Kidney (tissue), 14 donors: ENCODE data around the gene KCNRG. TPM values are rescaled to one million over a fixed set of nuclear protein-coding genes. Genes with fewer than 3 reads are reported as not detected.

ENCODE experiments used
- DNase-seq, 5 donors: peaks; one replicate each; pipeline ENCODE4 v3.0.0-alpha.2; 2013 to 2020
- FAIRE-seq: peaks from 2 replicates; lab custom pipeline; 2012; peaks lifted over from hg19 to GRCh38; lab: Jason Lieb, UNC
- H3K27ac ChIP-seq, 2 donors: one replicate each; pipeline ENCODE4 v1.7.0; 2013; ENCODE audit warnings: low read depth in 2 of 2, low read length in 2 of 2, inconsistent platforms in 1 of 2
- H3K27me3 ChIP-seq: one replicate; pipeline ENCODE4 v1.7.1; 2013; ENCODE audit warnings: low read length, inconsistent platforms; ENCODE audit not compliant: control insufficient read depth, insufficient read depth
- H3K36me3 ChIP-seq, 3 donors: one replicate each; pipeline versions ENCODE4 v1.7.0 to v1.7.1; 2013; ENCODE audit warnings: low read length in 3 of 3, control low read depth in 1 of 3, inconsistent platforms in 1 of 3; ENCODE audit not compliant: insufficient read depth in 3 of 3, control insufficient read depth in 2 of 3
- H3K4me1 ChIP-seq, 3 donors: one replicate each; pipeline versions ENCODE4 v1.7.0 to v1.7.1; 2013; ENCODE audit warnings: low read length in 3 of 3, inconsistent platforms in 1 of 3, low read depth in 1 of 3; ENCODE audit not compliant: control insufficient read depth in 2 of 3, insufficient read depth in 2 of 3
- H3K4me3 ChIP-seq, 3 donors: one replicate each; pipeline versions ENCODE4 v1.7.0 to v1.8.1; 2013; ENCODE audit warnings: low read length in 3 of 3, control low read depth in 1 of 3, inconsistent platforms in 1 of 3
- H3K9ac ChIP-seq, 3 donors: one replicate each; pipeline versions ENCODE4 v1.7.0 to v1.7.1; 2013; ENCODE audit warnings: low read length in 3 of 3, control low read depth in 1 of 3, inconsistent platforms in 1 of 3
- H3K9me3 ChIP-seq, 3 donors: one replicate each; pipeline versions ENCODE4 v1.7.0 to v1.7.1; 2013; ENCODE audit warnings: low read length in 3 of 3, control low read depth in 1 of 3, inconsistent platforms in 1 of 3; ENCODE audit not compliant: control insufficient read depth in 2 of 3, insufficient read depth in 1 of 3
- intact Hi-C: fragments of 100-400 bp; cut with DNase I; formaldehyde crosslinking; loops from one replicate; pipeline ENCODE4 v1.11.1; 2022
- polyA plus RNA-seq: library from polyadenylated mRNA; stranded (reverse); fragments of 350-450 nt; fragmentation: Illumina TruSeq; extraction: RNeasy Lipid Tissue Mini Kit (QIAGEN cat#74804); gene quantifications from one replicate; pipeline ENCODE4 v1.2.3, GENCODE V29; 2014; ENCODE audit warnings: low read depth, low replicate concordance; ENCODE audit not compliant: insufficient read depth
- total RNA-seq: library from RNA; stranded (reverse); fragmentation: NEBNext Ultra II Directional; extraction: Animal tissue kit (Norgen Biotek cat#: 25700); gene quantifications from one replicate; pipeline ENCODE4 v1.2.1, GENCODE V29; 2021
- TF ChIP-seq, protein P1 (sequence below): IDR thresholded peaks from 3 replicates; pipeline ENCODE4 v1.5.1; 2012; ENCODE audit warnings: mild to moderate bottlenecking, moderate library complexity, borderline replicate concordance; ENCODE audit not compliant: insufficient read depth; ENCODE audit errors: extremely low read depth
- donor health status: control.
- donor health status: control.
- donor health status: control.
- donor health status: control.
- donor health status: control.
- donor health status: DM: yes; HTN: yes; CAD: no.
- donor health status: Normal renal cell carcinoma (clear cell type).

Gene KCNRG
- total and polyA plus RNA-seq, 2 donors from 2014 or later = 0.34 to 0.69 TPM

DNA sequence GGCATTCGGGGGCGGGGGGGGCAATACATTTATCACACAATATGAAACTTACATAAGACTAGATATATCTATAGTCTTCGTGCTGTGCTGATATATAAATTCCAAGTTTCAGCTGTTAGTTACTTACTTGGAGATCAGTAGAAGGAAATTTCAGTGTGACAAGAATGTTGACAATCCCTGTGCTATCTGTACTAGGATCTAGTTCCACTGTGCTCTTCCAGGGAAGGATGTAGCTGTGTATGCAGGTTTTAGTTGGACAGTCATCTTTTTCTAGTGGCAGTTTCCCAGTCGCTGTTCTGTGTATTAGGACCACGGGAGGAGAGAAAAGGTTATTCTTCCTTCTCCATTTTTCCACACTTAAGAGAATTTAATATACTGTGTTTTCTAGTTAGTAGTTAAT lies 21.6 kb upstream of the KCNRG start:
- FAIRE-seq (no peak), DNase-seq (no peak)
- Histone ChIP-seq H3K9me3 (no peaks in the 10 kb centered on the region), H3K27me3 (no peaks in the 10 kb centered on the region), H3K9ac (no peak overlapping the region), H3K4me1 (peaks cover 3 to 9% (median 8%) of the 10 kb centered on the region in 3 donors), H3K36me3 (peaks cover 0 to 5% (median 2%) of the 10 kb centered on the region in 3 donors), H3K27ac (no peak overlapping the region), H3K4me3 (no peak overlapping the region)
- intact Hi-C loops = no loop called here
- TF ChIP-seq, protein P1, sequence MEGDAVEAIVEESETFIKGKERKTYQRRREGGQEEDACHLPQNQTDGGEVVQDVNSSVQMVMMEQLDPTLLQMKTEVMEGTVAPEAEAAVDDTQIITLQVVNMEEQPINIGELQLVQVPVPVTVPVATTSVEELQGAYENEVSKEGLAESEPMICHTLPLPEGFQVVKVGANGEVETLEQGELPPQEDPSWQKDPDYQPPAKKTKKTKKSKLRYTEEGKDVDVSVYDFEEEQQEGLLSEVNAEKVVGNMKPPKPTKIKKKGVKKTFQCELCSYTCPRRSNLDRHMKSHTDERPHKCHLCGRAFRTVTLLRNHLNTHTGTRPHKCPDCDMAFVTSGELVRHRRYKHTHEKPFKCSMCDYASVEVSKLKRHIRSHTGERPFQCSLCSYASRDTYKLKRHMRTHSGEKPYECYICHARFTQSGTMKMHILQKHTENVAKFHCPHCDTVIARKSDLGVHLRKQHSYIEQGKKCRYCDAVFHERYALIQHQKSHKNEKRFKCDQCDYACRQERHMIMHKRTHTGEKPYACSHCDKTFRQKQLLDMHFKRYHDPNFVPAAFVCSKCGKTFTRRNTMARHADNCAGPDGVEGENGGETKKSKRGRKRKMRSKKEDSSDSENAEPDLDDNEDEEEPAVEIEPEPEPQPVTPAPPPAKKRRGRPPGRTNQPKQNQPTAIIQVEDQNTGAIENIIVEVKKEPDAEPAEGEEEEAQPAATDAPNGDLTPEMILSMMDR = no peak

DNA sequence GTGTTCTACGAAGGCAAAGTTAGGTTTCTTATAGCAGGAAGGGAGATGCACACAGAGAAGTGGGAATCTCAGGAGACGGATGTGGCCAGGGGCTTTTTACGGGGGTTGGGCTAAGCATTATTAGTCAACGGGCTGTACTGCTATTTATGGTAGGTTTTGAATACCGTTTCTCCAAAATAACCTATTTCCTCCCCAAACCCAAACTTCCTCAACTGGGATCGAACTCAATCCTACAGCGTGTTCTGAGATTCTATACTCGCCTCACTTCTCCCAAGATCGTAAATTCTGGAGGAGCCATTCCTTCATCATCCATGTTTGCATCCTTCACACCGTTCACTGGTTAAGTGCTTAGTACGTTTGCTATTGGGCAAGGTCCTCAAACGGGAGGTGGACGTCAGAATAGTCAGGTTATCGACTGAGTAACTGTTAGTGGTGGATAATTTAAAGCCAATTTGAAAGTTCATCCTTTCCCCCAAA lies 19.6 kb upstream of the KCNRG start:
- DNase-seq (peak in 2 of 5 donors; percentile 57 to 61), FAIRE-seq (no peak)
- peak overlapping the region; percentile 51 to 78 (median 77) for H3K4me3 ChIP-seq
- H3K4me1 ChIP-seq = peaks cover 3 to 23% (median 11%) of the 10 kb centered on the region in 3 donors
- H3K36me3 ChIP-seq = peaks cover 0 to 9% (median 4%) of the 10 kb centered on the region in 3 donors
- no peaks in the 10 kb centered on the region for H3K9me3 ChIP-seq
- H3K9ac ChIP-seq = peak overlapping the region in 2 of 3 donors; percentile 43 to 83
- no peak overlapping the region for H3K27ac ChIP-seq
- no peaks in the 10 kb centered on the region for H3K27me3 ChIP-seq
- TF ChIP-seq, protein P1 = no peak
- intact Hi-C loops = no loop called here

- Histone ChIP-seq H3K9me3 (no peaks in the 10 kb centered on the region), H3K27me3 (no peaks in the 10 kb centered on the region), H3K4me1 (peaks cover 3 to 23% (median 11%) of the 10 kb centered on the region in 3 donors), H3K36me3 (peaks cover 0 to 9% (median 4%) of the 10 kb centered on the region in 3 donors), H3K27ac (peak overlapping the region; percentile 83 to 86), H3K9ac (peak overlapping the region in 2 of 3 donors; percentile 43 to 83), H3K4me3 (peak overlapping the region; percentile 51 to 78 (median 77))
- DNase-seq (peak; percentile 92 to 98 (median 96)), FAIRE-seq (no peak)
- TF ChIP-seq, protein P1 = no peak
- intact Hi-C loops = no loop called here
These were observed 18.9 kb upstream of the KCNRG start for GRCh38 chr13:49996161-49996915.
